Osteoblast (primary cell): ENCODE results near the gene SRSF12. TPM values are rescaled to one million over a fixed set of nuclear protein-coding genes. Genes with fewer than 3 reads are reported as not detected.

Experiments used
- DNase-seq: peaks from one replicate; pipeline ENCODE4 v3.0.0; 2011; ENCODE audit warnings: low spot score, mixed read lengths; ENCODE audit not compliant: insufficient read length; ENCODE audit errors: missing footprints
- H2AFZ ChIP-seq: 2 replicates; pipeline ENCODE4 v1.6.0; 2011; ENCODE audit warnings: mild to moderate bottlenecking, low read length
- H3K27ac ChIP-seq: 2 replicates; pipeline ENCODE4 v1.5.1; 2011; ENCODE audit warnings: mild to moderate bottlenecking, low read depth, low read length, moderate library complexity
- H3K27me3 ChIP-seq: 2 replicates; pipeline ENCODE4 v1.6.0; 2012; ENCODE audit warnings: mild to moderate bottlenecking, control low read depth, inconsistent platforms, low read length, moderate library complexity; ENCODE audit not compliant: insufficient read depth
- H3K36me3 ChIP-seq: 2 replicates; pipeline ENCODE4 v1.5.1; 2011; ENCODE audit warnings: mild to moderate bottlenecking, low read length, control low read depth, moderate library complexity; ENCODE audit not compliant: insufficient read depth
- H3K4me1 ChIP-seq: 2 replicates; pipeline ENCODE4 v1.5.1; 2011; ENCODE audit warnings: mild to moderate bottlenecking, low read length, control low read depth, moderate library complexity; ENCODE audit not compliant: insufficient read depth
- H3K4me2 ChIP-seq: 2 replicates; pipeline ENCODE4 v1.6.0; 2011; ENCODE audit warnings: mild to moderate bottlenecking, low read length; ENCODE audit not compliant: insufficient read depth
- H3K4me3 ChIP-seq: fragments of 200-600 bp; sonication (generic); 3 replicates; pipeline ENCODE4 v1.5.1; 2012; ENCODE audit warnings: mild to moderate bottlenecking, low read length, inconsistent platforms; ENCODE audit not compliant: insufficient read depth
- H3K79me2 ChIP-seq: 2 replicates; pipeline ENCODE4 v1.6.0; 2012; ENCODE audit warnings: mild to moderate bottlenecking, low read length, control low read depth, inconsistent platforms; ENCODE audit not compliant: insufficient read depth
- H3K9me3 ChIP-seq: 2 replicates; pipeline ENCODE4 v1.5.1; 2011; ENCODE audit warnings: low read depth, low read length, control low read depth
- H4K20me1 ChIP-seq: 2 replicates; pipeline ENCODE4 v1.6.0; 2012; ENCODE audit warnings: mild to moderate bottlenecking, low read length, control low read depth; ENCODE audit not compliant: insufficient read depth
- total RNA-seq: library from RNA; depleted of rRNA; stranded (reverse); fragments of >200 nt; gene quantifications from 2 replicates; pipeline ENCODE4 v1.2.3, GENCODE V29; 2012
- TF ChIP-seq, protein P1 (sequence below): IDR thresholded peaks from 2 replicates; pipeline ENCODE4 v1.5.1; 2011; ENCODE audit warnings: mild to moderate bottlenecking, low read depth, low read length, moderate library complexity; ENCODE audit errors: extremely low read depth

SRSF12 gene
- total RNA-seq, 1 donor: under 0.01 TPM

- H3K4me1 ChIP-seq: peaks cover 7% of the 10 kb centered on the region
- no peak overlapping the region for H2AFZ ChIP-seq
- no peak overlapping the region for H3K4me2 ChIP-seq
- TF ChIP-seq, protein P1, sequence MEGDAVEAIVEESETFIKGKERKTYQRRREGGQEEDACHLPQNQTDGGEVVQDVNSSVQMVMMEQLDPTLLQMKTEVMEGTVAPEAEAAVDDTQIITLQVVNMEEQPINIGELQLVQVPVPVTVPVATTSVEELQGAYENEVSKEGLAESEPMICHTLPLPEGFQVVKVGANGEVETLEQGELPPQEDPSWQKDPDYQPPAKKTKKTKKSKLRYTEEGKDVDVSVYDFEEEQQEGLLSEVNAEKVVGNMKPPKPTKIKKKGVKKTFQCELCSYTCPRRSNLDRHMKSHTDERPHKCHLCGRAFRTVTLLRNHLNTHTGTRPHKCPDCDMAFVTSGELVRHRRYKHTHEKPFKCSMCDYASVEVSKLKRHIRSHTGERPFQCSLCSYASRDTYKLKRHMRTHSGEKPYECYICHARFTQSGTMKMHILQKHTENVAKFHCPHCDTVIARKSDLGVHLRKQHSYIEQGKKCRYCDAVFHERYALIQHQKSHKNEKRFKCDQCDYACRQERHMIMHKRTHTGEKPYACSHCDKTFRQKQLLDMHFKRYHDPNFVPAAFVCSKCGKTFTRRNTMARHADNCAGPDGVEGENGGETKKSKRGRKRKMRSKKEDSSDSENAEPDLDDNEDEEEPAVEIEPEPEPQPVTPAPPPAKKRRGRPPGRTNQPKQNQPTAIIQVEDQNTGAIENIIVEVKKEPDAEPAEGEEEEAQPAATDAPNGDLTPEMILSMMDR: no peak
- H3K4me3 ChIP-seq: no peak overlapping the region
- H3K36me3 ChIP-seq: no peaks in the 10 kb centered on the region
- H3K27ac ChIP-seq: no peak overlapping the region
- no peak for DNase-seq
- peaks cover 3% of the 10 kb centered on the region for H3K27me3 ChIP-seq
- no peaks in the 10 kb centered on the region for H3K79me2 ChIP-seq
- H3K9me3 ChIP-seq: no peaks in the 10 kb centered on the region
- no peaks in the 10 kb centered on the region for H4K20me1 ChIP-seq
Observed at GRCh38 chr6:89051676-89052075, 66.2 kb downstream of the SRSF12 start.

- Histone ChIP-seq H3K4me2 (no peak overlapping the region), H3K4me3 (no peak overlapping the region), H2AFZ (no peak overlapping the region), H3K4me1 (peaks cover 7% of the 10 kb centered on the region), H3K36me3 (no peaks in the 10 kb centered on the region), H4K20me1 (no peaks in the 10 kb centered on the region), H3K27me3 (peaks cover 3% of the 10 kb centered on the region), H3K27ac (no peak overlapping the region), H3K79me2 (no peaks in the 10 kb centered on the region), H3K9me3 (no peaks in the 10 kb centered on the region)
- TF ChIP-seq, protein P1: no peak
- DNase-seq: no peak
Observed at GRCh38 chr6:89050697-89051096, 67.2 kb downstream of the SRSF12 start.

DNA sequence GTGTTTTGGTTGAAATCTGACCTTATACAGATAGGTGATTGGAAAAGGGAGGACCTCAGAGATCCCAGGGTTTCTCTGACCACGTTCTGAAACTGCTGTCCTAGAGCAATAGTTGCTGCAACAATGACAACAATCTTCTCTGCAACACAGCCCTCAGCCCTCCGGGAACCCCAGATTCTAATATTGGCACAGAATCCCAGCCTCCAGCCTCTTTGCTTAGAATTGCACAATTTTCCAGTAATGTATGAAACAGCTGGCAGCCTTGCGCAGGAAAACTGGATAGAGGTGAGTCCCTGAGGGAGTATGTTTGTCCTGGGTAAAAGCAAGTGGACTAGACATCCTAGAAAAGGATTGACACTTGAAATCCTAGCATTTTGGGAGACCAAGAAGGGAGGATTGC is 67.7 kb downstream of the SRSF12 start:
- no peak overlapping the region for H3K4me3 ChIP-seq
- DNase-seq: no peak
- no peak overlapping the region for H3K4me2 ChIP-seq
- no peaks in the 10 kb centered on the region for H3K9me3 ChIP-seq
- H3K36me3 ChIP-seq: no peaks in the 10 kb centered on the region
- H2AFZ ChIP-seq: no peak overlapping the region
- peaks cover 3% of the 10 kb centered on the region for H3K27me3 ChIP-seq
- TF ChIP-seq, protein P1: no peak
- H3K4me1 ChIP-seq: peaks cover 7% of the 10 kb centered on the region
- H3K79me2 ChIP-seq: no peaks in the 10 kb centered on the region
- H4K20me1 ChIP-seq: no peaks in the 10 kb centered on the region
- no peak overlapping the region for H3K27ac ChIP-seq

- Histone ChIP-seq H3K36me3 (no peaks in the 10 kb centered on the region), H3K27me3 (peaks cover 3% of the 10 kb centered on the region), H3K4me3 (no peak overlapping the region), H3K27ac (no peak overlapping the region), H3K4me2 (no peak overlapping the region), H4K20me1 (no peaks in the 10 kb centered on the region), H2AFZ (no peak overlapping the region), H3K79me2 (no peaks in the 10 kb centered on the region), H3K4me1 (peaks cover 7% of the 10 kb centered on the region), H3K9me3 (no peaks in the 10 kb centered on the region)
- peak; percentile 65 for DNase-seq
- TF ChIP-seq, protein P1: no peak
Observed at GRCh38 chr6:89048985-89049384, 68.9 kb downstream of the SRSF12 start.
